ENCODE measurements around the gene TMEM52B.
A peak's percentile ranks its signal among the peaks of the same experiment; 100 is the strongest.
"Not testable (repeated sequence)": the region's sequence is repeated elsewhere in the genome, so short reads cannot be mapped to it uniquely, and the experiment has no call there.

The TMEM52B gene

GRCh38 chr12:10171973-10172728 lies 6.7 kb upstream of the TMEM52B start, which contains the start of gene OLR1:
OLR1 (minus strand) TSS chr12:10172132; CDS start chr12:10172077, 55 bp downstream.
- DNase-seq: peak; percentile 48

GRCh38 chr12:10174986-10175614 lies 3.7 kb upstream of the TMEM52B start:
- DNase-seq: no peak

GRCh38 chr12:10175846-10176636 lies 2.8 kb upstream of the TMEM52B start:
- DNase-seq: no peak

GRCh38 chr12:10179776-10180181 lies 947 bp downstream of the TMEM52B start:
- DNase-seq: peak; percentile 60

- peak; percentile 86 for DNase-seq
These were observed 3.7 kb downstream of the TMEM52B start for GRCh38 chr12:10182354-10183049.

GRCh38 chr12:10184261-10184843 lies 5.5 kb downstream of the TMEM52B start:
- DNase-seq: peak; percentile 70

- no peak for DNase-seq
These were observed 7.5 kb downstream of the TMEM52B start for GRCh38 chr12:10186299-10186698.

- DNase-seq: not testable (repeated sequence)
These were observed 8.1 kb downstream of the TMEM52B start for GRCh38 chr12:10186958-10187357.

- peak; percentile 43 for DNase-seq
These were observed 10.8 kb downstream of the TMEM52B start for GRCh38 chr12:10189653-10190052.

GRCh38 chr12:10190558-10191388 lies 11.9 kb downstream of the TMEM52B start:
- peak; percentile 78 for DNase-seq

- DNase-seq: peak; percentile 92
These were observed 13.0 kb downstream of the TMEM52B start for GRCh38 chr12:10191865-10192264.

- peak; percentile 50 for DNase-seq
These were observed 15.4 kb downstream of the TMEM52B start for GRCh38 chr12:10194160-10194670.

- no peak for DNase-seq
These were observed 17.4 kb downstream of the TMEM52B start for GRCh38 chr12:10196210-10196609.

- no peak for DNase-seq
These were observed 19.0 kb downstream of the TMEM52B start for GRCh38 chr12:10197879-10198278.

GRCh38 chr12:10204495-10204894 lies 25.7 kb downstream of the TMEM52B start:
- not testable (repeated sequence) for DNase-seq

GRCh38 chr12:10205220-10205807 lies 26.5 kb downstream of the TMEM52B start:
- peak; percentile 79 for DNase-seq

GRCh38 chr12:10207136-10207535 lies 28.3 kb downstream of the TMEM52B start:
- DNase-seq: no peak

- DNase-seq: no peak
These were observed 31.4 kb downstream of the TMEM52B start for GRCh38 chr12:10210225-10210624.

- peak; percentile 17 for DNase-seq
These were observed 32.5 kb downstream of the TMEM52B start for GRCh38 chr12:10211101-10211939.

Data from EL (cell line).